ENCODE measurements around the gene TXNL4B. TPM values are rescaled to one million over a fixed set of nuclear protein-coding genes. Genes with fewer than 3 reads are reported as not detected.

The TXNL4B gene
- total and polyA plus RNA-seq, 10 of the 15 experiments (the other 5 are each of a cell fraction or from before 2014, with no cell fraction given) = 11.1 to 24.0 (median 15.9) TPM

DNA sequence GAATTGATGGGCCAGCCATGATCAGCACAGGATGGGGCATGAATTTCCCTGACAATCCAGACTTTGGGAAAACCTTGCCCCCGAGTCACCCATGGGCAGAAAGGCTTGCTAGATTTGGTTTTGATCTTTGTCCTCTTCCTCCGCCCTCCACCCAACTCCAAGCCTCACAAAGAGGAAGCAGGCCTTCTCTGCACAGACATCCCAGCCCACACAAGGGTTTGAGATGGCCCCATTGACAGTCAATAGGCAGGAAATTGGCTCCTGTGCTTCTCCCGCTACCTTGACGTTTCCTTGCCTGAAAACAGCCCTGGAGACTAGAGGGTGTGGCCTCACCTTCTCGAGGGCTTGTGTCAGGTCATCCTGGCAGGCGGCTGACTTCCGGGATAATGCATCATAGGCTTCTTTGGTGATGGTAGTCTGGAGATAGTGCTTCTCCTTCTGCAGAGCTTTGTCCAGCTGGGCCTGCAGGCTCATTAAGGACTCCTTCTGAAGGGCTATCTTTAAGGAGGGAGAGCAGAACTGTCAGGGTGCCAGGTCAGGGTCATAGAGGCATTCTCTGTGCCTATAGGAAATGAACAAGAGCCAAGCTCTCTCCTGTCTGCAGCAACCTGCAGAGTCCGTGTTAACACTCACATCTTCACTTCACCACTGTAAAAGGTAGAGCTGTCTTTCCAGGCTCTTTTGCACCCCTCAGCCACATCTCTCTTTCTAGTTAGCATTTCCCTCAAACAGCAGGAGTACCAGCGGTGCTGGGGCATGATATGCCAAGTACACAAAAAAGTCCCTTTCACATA is 32.4 kb upstream of the TXNL4B start:
- Histone ChIP-seq H2AFZ (ENCODE audit: control insufficient read depth, low read depth, low read length) (peak overlapping the region; percentile 9; the same call in 1 of the 2 replicates), H3K4me3 (no peak overlapping the region), H3K27ac (ENCODE audit: control insufficient read depth, insufficient read depth) (no peak overlapping the region), H3K36me3 (ENCODE audit: control insufficient read depth in 2 of 2, insufficient read depth in 2 of 2, low read length in 1 of 2) (no peaks in the 10 kb centered on the region), H3K4me1 (ENCODE audit: control insufficient read depth, insufficient read depth, low read length) (no peaks in the 10 kb centered on the region; the same call in 1 of the 2 replicates), H3K79me2 (ENCODE audit: control insufficient read depth, insufficient read depth, low read length) (no peaks in the 10 kb centered on the region), H3K27me3 (replicated peaks in 1 of 2; ENCODE audit: control insufficient read depth in 2 of 2, insufficient read depth in 2 of 2, low read length in 1 of 2) (no peaks in the 10 kb centered on the region), H3K9ac (ENCODE audit: control insufficient read depth, insufficient read depth, low read length) (no peak overlapping the region), H4K20me1 (ENCODE audit: control insufficient read depth, insufficient read depth) (no peaks in the 10 kb centered on the region), H3K4me2 (ENCODE audit: control insufficient read depth, insufficient read depth) (no peak overlapping the region), H3K9me3 (replicated peaks; ENCODE audit: control insufficient read depth, insufficient read depth, low read length) (no peaks in the 10 kb centered on the region)
- FAIRE-seq (no peak), DNase-seq (ENCODE audit: low read depth, low spot score) (no peak), ATAC-seq (peak; percentile 54)
- in situ Hi-C loops (cut with MboI) = loop anchor here (10.0 kb wide), 1 partner anchor 1829 kb away; no protein-coding TSS in a partner anchor
- ChIA-PET RAD21 (ENCODE audit: unreplicated experiment) (interaction anchor here (1.0 to 1.6 kb wide), 6 partner anchors 48 to 348 kb away, joined by 3 to 24 read pairs (median 4); no protein-coding TSS in a partner anchor), POLR2A (no interaction called here), SMC1A (ENCODE audit: uncharacterized antibody, unreplicated experiment) (interaction anchor here (1.0 to 4.9 kb wide), 7 partner anchors 96 to 1753 kb away, joined by 3 to 38 read pairs (median 4); no protein-coding TSS in a partner anchor), CTCF (interaction anchor here (0.8 to 4.5 kb wide), 34 partner anchors 8 to 1752 kb away, joined by 3 to 92 read pairs (median 4); partner anchors contain the start of gene PMFBP1)
- no peak for TF ChIP-seq SREBF2 (IDR thresholded peaks at IDR 0.05; ENCODE audit: low read length)
- TF ChIP-seq SPI1 (IDR thresholded peaks at IDR 0.05; ENCODE audit: borderline replicate concordance, insufficient read depth, low read depth, low read length) = peak; percentile 57
- 46% methylated on average over 9 of the region's 9 CpGs for WGBS (ENCODE audit: insufficient coverage, insufficient replicate concordance, low lambda C conversion rate, missing lambda C conversion rate)
- BruUV-seq (replicated peaks) = no TSS peak
- intact Hi-C loops (cut with micrococcal nuclease; ENCODE audit: unreplicated experiment) = loop anchor here (1.0 to 10.0 kb wide), 4 partner anchors 119 to 1406 kb away; no protein-coding TSS in a partner anchor
